HG02763 (cell line): ENCODE results near the gene C2CD4B.

Experiments
- ATAC-seq: cut with Tn5 transposase; IDR thresholded peaks from one replicate; pipeline ENCODE4 v1.9.1; 2021; ENCODE audit warnings: mild to moderate bottlenecking, moderate library complexity; ENCODE audit not compliant: unreplicated experiment

The C2CD4B gene

GRCh38 chr15:62165104-62165792 is at the start of gene C2CD4B:
Gene C2CD4B, minus strand, starts transcription at chr15:62165285. Its CDS starts 301 bp downstream, at chr15:62164984.
- no peak for ATAC-seq

DNA sequence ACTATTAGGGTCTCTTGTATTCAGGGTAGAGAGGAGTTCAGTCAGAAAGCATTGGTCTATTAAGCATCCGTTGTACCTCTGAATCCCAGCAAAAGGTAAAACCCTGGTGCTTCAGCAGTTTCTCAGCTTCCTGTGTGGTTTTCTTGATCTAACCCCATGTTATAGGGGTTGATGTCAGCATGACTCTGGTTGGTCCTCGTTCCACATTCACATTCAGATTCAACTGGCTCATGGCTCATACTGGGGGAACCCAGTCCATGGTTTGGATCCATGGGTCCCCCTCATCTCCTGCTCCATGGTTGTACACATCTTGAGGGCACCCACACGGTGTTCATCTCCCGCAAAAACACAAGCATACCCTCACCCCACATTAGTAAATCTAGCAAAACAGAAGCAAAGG is 47.7 kb upstream of the C2CD4B start:
- ATAC-seq = no peak

DNA sequence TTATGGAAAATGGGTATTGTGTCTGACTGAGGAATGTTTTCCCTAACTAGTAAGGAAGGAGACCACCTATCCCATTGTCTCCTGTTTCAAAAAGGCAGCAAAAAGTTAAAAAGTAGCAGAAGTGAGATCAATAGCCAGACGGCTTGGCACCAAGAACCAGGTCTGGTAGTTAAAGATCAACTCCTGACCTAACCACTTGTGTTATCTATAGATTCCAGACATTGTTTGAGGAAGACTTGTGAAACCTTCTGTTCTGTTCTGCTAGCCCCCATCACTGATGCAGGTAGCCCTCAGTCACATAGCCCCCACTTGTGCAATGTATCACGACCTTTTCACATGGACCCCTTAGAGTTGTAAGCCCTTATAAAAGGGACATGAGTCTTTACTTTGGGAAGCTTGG is 46.3 kb upstream of the C2CD4B start:
- ATAC-seq = no peak

DNA sequence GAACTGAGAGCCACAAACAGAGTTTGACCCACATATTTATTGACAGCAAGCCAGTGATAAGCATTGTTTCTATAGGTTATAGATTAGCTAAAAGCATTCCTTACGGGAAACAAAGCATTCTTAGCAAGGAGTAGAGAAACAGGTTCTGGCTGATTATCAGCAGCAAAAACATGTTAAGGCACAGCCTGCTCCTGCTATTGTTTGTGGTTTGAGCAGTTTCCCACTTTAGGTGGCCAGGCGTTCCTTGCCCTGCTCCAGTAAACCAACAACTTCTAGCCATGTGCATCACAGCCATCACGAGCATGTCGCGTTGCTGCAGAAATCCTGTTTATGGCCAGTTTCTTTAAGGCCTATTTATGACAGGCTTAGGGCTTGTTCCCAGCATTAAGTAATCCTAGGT is 44.7 kb upstream of the C2CD4B start:
- ATAC-seq = no peak

DNA sequence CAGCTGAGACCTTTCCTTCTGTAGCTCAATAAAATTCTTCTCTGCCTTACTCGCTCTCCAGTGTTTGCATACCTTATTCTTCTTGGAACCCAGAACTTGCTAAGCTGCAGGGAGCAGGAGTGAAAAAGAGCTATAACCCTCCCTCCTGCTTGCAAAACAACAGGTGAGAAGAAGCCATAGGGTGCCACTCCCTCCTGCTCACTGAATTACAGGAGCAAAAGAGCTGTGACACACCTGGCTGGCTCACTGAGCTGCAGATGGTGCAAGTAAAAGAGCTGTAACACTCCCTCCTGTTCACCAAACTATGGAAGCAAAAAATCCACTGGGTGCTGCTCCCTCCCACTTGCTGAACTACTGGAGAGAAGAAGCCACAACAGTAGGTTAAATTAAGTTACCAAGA is 44.2 kb upstream of the C2CD4B start:
- no peak for ATAC-seq

DNA sequence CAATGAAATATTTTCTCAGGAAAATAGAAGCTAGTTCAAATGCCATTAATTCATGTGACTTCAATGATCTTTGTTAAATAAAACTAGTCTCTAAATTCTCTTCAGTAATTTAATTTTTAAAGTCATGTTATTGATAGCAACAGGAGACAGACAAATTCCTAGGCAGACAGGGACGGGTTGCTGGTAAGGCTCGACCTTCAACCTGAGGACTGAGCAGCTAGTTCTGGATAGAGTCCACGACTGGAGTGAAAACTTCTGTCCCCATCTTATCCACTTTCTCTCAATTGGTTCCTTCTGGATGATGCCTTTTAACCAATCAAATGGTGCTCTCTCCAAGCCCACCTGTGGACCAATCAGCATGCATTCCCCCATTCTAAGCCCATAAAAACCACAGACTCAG is 43.8 kb upstream of the C2CD4B start:
- ATAC-seq = no peak

- no peak for ATAC-seq
These were observed 43.3 kb upstream of the C2CD4B start for GRCh38 chr15:62208367-62208766.

GRCh38 chr15:62190675-62191074 is 25.6 kb upstream of the C2CD4B start:
- no peak for ATAC-seq

- no peak for ATAC-seq
These were observed 25.2 kb upstream of the C2CD4B start for GRCh38 chr15:62190274-62190673.

DNA sequence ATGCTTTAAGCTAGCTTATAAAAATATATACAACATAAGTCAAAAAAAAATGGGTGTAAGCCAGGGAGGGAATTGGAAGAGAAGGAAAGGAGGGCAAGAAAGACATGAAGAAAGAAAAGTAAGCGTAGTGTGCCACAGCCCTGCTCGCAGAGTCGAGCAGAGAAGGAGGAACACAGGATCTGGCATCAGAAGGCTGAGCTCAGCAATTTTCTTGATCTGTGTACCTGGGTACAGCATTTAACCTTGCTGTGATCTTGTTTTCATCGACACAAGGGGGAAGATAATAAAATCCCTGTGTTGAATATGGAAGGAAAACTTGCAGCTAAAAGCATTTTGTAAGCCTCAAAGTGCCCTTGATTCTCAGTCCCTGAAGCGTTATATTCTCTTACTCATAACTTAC is 23.7 kb upstream of the C2CD4B start:
- ATAC-seq = no peak

DNA sequence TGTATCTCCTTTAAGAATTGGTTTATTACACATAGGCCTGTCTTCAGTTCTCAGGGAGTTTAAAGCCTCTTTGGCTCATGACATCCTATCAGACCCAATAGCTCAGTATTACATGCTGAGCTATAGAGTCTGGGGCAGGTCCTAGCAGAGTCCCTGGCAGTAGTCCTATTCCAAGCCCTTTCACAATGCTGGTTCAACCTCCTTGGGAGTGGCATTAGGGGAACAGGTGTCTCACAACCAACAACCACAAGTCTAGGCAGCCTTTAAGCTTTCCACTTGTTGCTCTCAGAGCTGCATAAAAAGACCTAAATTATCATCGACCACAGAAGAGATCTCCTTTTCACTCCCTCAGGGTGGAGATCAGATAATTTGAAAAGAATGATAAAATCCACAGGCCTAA is 22.8 kb upstream of the C2CD4B start:
- ATAC-seq = no peak

DNA sequence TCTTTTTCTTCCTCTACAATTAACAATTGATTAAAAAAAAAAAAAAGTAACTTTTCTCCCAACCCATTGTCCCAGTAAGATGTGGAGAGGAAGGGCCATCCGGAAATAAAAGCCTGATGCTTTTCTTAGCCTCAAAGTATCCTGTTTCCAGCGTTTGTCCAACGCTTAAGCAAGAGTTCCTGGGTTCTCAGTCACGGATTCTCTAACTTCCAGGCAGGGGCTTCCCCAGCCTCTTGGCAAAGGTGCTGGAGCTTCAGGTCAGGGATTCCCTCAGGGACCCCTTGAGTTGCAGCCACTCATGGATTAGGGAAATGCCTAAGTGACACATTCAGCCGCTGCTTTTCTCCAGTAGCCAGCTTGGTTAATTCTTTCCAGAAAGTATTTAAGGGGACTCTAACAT is 22.3 kb upstream of the C2CD4B start:
- no peak for ATAC-seq

DNA sequence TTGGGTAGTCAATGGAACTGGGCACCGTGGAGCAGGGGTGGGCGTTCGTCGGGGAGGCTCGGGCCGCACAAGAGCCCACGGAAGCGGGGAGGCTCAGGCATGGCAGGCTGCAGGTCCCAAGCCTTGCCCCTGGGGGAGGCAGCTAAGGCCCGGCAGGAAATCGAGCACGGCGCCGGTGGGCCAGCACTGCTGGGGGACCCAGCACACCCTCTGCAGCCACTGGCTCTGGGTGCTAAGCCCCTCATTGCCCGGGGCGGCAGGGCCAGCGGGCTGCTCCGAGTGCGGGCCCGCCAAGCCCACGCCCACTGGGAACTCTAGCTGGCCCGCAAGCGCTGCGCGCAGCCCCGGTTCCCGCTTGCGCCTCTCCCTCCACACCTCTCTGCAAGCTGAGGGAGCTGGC is 21.5 kb upstream of the C2CD4B start:
- ATAC-seq = no peak

DNA sequence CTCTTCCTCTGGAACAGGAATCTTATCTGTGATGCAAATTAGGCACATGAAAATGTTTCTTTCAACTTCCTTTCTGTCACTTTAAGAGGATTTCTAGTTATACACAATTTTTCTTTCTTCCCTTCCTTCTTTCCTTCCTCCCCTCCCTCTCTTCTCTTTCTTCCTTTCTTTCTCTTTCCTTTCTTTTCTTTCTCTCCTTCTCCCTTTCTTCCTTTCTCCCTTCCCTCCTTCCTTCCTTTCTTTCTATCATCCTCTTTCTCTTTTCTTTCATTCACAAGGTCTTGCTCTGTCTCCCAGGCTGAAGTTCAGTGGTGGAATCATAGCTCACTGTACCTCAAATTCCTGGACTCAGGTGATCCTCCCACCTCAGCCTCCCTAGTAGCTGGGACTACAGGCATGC is 18.0 kb upstream of the C2CD4B start:
- no peak for ATAC-seq

GRCh38 chr15:62173215-62173614 is 8.1 kb upstream of the C2CD4B start:
- no peak for ATAC-seq

DNA sequence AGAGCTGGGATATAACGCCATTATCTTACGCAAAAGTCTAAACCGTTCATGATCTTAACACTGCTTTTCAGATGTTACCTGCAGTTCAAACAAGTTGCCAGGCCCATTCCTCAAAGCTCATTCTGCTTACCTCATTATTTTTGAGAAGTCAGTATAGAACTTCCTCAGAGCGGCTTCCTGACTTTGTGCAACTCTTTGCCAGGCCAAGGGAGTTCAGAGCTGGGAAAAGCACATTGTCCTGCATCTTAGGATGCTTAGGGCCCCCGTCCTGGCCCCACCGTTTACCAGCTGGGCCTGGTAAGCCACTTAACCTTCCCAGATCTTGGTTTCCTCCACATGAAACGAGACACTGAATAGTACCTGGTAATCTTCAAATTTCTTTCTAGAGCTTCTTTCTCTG is 6.8 kb upstream of the C2CD4B start:
- ATAC-seq = no peak

GRCh38 chr15:62165793-62166375 is 799 bp upstream of the C2CD4B start:
- no peak for ATAC-seq

DNA sequence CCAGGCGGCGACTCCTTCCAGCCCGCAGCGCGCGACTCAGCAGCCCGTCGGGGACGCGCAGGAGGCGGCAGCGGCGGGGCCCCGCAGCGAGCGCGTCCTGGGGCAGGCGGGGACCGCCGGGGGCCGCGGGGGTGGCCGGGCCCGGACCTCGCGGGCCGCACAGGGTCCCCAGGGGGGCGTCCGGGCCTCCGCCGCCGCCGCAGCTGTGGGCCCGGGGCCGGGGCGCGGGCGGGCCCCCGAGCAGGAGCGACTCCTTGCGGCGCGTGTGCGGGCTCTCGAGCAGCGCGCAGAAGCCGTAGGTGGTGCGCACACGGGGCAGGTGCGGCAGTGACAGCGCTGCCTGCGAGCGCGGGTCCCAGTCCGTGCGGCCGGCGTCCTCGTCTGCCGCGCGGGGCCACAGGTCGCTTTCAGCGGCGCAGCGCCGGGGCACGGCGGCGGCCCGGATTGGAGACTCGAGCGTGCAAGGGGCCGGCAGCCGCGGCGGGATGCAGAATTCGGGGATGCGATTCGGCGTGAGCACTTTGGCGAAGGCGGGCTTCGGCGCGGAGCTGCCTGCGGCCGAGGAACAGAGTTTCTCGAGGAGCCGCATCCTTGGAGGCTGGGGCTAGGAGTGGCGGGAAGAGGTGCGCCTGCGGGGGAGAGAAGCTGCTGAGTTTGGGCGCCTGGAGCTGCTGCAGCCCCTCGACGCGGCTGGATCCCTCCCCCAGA is 535 bp downstream of the C2CD4B start:
- ATAC-seq = no peak

- ATAC-seq = no peak
These were observed 1.1 kb downstream of the C2CD4B start for GRCh38 chr15:62164014-62164395.

DNA sequence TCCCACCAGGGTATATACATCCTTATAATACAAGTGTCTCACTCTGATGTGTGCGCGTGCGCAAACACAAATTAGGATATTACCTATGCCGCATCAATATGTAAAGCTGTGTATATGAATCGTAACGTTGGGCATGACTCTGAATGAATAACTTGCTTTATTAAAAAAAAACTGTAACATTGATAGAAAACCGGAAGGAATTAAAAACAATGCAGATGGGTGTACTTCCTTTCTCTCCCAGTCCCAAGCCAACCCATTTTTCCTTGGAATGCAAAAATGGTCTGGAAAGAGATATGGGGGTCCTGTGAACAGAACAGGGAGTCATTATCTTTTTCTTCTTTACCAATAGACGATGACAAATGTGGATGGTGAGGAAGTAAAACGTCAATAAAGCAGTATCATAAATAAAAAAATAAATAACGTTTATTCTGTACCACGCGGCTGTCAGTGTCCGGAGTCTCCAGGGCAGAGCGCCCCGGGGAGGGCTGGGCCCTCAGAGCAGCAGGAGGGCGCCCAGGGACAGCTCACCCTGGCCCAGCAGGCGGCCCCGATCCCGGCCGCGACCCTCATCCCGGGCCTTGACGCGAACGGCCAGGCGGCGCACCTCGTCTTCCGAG is 1.6 kb downstream of the C2CD4B start:
- ATAC-seq = no peak

DNA sequence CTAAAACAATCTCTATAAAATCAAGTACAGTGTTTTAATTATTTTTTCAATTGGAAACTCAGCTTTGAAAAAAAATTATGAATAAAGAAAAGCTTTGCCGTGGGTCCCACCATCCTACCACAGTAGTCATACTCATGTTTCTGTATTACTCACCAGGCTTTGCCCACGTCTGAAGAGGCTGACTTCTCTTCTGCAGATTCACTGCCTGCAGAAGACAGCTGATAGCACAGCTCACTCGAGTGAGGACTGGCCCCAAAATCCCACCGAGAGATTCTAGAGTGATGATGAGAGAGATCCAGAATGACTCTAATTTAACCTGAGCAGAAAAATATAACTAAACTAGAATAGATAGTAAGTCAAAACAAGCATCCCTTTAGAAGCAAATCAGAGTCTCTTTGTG is 11.9 kb downstream of the C2CD4B start:
- no peak for ATAC-seq

DNA sequence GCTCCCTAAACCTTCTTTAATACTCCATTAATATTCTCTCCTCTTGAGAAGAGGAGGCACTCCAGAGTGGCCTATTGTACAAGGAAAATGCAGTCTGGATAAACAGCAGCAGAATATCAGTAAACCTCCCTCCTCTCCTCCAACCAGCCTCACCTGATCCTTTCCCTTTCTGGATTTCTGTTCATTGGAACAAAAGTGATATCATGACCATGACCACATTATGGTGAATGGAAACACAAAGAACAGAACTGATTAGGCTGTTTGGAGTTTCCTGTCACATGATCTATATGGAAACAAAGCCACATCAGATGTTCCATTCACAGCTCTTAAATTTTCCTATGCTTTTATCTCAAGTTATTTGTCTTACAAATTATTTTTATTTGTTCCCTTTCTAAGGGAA is 14.6 kb downstream of the C2CD4B start:
- no peak for ATAC-seq
